Suprapubic skin (tissue), 4 donors: Measurements from ENCODE around the gene KAZN.

Experiments used
- POLR2A ChIP-seq, 2 donors: fragments of 450-650 bp; IDR thresholded peaks; one replicate each; pipeline ENCODE4 v1.6.1; 2017; ENCODE audit warnings: antibody characterized with exemption in 2 of 2, mild to moderate bottlenecking in 2 of 2, moderate library complexity in 2 of 2
- POLR2AphosphoS5 ChIP-seq, 3 donors: sonication (generic); formaldehyde crosslinking; IDR thresholded peaks; one replicate each; pipeline ENCODE4 v1.6.1; 2017; ENCODE audit warnings: antibody characterized with exemption in 3 of 3
- TF ChIP-seq, protein P1 (sequence below), 2 donors: fragments of 200-600 bp in 1 of 2; fragments of 450-650 bp in 1 of 2; sonication (generic) in 1 of 2; IDR thresholded peaks; one replicate each; pipeline ENCODE4 v1.5.1; 2016 to 2019; ENCODE audit warnings: antibody characterized with exemption in 2 of 2, mild to moderate bottlenecking in 1 of 2, moderate library complexity in 1 of 2

DNA sequence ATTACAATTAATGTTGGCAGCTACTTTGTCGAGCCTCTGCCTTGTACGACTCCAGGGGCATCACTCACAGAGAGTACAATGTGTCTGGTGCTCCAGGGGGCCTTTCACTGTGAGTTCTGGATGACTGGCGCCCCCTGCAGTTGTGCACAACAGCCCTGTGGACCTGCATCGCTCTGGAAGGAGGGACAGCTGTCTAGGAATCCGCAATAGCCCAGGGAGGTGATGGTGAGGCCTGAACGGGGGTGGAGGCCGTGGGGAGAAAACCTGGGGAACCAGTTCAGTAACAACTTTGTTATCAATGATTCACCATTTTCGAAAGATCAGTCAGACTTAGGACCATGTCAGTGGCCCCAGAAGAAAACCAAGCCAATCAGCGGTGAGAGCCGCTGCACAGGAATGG, 189.1 kb downstream of the KAZN start:
- TF ChIP-seq, protein P1, sequence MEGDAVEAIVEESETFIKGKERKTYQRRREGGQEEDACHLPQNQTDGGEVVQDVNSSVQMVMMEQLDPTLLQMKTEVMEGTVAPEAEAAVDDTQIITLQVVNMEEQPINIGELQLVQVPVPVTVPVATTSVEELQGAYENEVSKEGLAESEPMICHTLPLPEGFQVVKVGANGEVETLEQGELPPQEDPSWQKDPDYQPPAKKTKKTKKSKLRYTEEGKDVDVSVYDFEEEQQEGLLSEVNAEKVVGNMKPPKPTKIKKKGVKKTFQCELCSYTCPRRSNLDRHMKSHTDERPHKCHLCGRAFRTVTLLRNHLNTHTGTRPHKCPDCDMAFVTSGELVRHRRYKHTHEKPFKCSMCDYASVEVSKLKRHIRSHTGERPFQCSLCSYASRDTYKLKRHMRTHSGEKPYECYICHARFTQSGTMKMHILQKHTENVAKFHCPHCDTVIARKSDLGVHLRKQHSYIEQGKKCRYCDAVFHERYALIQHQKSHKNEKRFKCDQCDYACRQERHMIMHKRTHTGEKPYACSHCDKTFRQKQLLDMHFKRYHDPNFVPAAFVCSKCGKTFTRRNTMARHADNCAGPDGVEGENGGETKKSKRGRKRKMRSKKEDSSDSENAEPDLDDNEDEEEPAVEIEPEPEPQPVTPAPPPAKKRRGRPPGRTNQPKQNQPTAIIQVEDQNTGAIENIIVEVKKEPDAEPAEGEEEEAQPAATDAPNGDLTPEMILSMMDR (IDR thresholded peaks at IDR 0.05): no peak
- TF ChIP-seq POLR2AphosphoS5 (IDR thresholded peaks at IDR 0.05) (no peak), POLR2A (IDR thresholded peaks at IDR 0.05) (no peak)
